HG02870 (cell line): ENCODE data around the gene AKT2.
A peak's percentile ranks its signal among the peaks of the same experiment; 100 is the strongest.
"Not testable (repeated sequence)": the region's sequence is repeated elsewhere in the genome, so short reads cannot be mapped to it uniquely, and the experiment has no call there.

Source experiments
- ATAC-seq: cut with Tn5 transposase; IDR thresholded peaks from one replicate; pipeline ENCODE4 v1.9.1; 2021; ENCODE audit warnings: mild to moderate bottlenecking, moderate library complexity; ENCODE audit not compliant: unreplicated experiment

The AKT2 gene

DNA sequence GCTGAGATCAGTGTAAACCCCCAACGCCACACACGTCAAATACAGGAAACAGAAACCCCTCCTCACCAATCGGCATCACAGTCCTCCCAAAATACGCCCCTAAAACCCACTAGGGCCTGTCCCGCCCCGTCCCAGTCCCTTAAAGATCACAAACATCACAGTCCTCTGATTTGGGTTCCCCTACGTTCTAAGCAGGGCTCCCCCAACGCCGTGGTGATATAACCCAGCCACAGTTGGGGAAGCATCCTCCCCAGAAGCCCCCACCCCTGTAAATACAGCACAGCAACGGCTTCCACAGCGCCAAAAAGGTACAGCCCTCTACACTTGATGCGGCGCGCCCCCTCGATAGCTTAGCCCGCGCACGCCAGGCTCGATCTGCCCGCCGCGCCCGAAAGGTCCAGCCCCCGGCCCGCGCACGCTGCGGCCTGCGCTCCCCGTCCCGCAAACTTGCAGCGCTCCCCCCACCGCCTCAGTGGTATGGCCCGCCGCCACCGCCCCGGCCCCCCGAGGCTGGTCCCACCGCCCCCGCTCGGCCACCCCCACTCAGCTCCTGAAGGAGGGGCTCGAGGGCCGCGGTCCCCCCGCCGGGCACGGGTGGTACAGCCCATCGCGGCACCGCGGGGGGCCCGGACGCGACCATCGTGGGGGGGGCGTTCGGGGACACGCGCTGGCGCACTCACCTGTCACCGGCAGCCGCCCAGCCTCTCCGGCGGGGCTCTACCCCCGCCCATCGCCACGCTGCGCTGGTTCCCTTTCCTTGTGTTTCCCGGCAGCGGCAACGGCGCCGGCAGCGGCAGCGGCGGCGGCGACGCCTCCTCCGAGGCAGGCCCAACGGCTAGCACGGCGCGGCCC is at the start of gene AKT2:
TSS of gene AKT2 (minus strand) at position 845 of the 852 bp plus-strand sequence. CDS start 20,078 bp downstream, outside the sequence.
- peak; percentile 9 for ATAC-seq

DNA sequence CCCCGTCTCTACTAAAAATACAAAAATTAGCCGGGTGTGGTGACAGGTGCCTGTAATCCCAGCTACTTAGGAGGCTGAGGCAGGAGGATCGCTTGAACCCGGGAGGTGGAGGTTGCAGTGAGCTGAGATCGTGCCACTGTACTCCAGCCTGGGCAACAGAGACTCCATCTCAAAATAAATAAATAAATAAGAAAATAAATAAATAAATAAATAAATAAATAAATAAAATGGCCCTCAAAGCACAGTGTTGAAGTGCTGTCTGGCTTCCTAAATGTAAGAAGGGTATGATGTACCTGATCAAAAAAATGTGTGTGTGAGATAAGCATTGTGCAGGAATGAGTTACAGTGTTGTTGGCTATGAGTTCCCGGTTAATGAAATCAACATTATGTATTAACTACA is 47.9 kb upstream of the AKT2 start:
- not testable (repeated sequence) for ATAC-seq

DNA sequence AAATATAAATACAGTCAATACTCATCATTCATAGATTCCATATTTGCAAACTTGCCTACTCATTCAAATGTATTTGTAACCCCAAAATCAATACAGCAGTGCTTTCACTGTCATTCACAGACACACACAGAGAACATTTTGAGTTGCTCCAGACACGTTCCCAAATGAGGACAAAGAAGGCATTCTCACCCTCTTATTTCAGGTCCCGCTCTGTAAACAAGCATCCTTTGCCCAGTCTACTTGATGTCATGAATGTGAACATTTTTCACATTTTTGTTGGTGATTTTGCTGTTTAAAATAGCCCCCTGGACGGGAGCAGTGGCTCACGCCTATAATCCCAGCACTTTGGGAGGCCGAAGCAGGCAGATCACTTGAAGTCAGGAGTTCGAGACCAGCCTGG is 47.5 kb upstream of the AKT2 start:
- ATAC-seq, result no peak

DNA sequence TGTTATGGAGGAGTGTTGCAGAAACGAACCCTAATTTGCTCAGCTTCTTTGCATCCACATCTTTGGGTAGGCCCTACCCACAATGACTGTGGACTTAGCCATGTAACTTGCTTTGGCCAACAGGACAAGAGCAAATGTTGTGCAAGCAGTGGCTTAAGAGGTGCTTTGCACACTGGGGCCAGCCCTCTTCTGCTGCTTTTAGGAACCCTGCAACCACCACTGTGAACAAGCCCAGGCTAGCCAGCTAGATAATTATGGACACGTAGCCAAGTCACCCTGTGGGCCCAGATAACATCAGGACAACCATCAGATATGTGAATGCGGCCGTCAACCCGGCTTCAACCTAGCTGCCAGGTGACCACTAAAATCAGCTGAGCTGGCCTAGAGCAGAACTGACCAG is 45.9 kb upstream of the AKT2 start:
- ATAC-seq, result no peak

DNA sequence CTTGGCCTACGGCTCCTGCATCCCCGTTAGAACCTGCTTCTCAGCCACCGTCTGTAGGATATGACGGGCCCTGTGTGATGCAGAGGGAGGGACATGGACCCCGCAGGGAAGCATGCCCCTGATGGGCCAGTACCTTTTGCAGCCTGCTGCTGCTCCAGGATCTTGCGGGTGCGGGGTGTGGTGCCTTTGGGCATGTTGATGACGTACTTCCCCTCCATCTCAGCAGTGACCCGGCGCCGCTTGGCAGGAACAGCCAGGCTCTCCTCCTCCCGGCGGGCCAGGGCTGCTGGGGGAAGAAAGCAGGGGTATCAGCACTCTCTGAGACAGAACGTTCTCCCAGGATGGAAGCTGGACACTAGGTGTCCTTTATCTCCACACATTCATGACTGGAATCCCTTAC is 41.1 kb upstream of the AKT2 start:
- no peak for ATAC-seq

DNA sequence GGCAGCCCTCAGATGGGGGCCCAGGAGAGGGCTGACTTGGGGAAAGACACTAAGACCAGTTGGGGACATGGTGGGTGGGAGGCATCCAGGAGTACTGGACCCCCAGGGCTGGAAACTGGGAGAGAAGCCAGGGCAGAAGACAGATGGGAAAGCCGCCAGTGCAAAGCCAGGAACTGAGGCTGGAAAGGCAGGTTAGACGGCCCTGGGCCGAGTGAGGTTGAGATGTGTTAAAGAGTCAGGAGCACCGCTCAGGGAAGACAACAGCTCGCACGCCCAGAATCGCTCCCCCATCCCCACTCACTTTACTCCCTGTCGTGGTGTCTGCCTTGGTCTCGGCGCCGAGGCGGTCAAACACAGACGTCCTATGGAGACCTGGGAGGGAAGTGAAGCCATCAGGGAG is 38.6 kb upstream of the AKT2 start:
- ATAC-seq, result no peak

DNA sequence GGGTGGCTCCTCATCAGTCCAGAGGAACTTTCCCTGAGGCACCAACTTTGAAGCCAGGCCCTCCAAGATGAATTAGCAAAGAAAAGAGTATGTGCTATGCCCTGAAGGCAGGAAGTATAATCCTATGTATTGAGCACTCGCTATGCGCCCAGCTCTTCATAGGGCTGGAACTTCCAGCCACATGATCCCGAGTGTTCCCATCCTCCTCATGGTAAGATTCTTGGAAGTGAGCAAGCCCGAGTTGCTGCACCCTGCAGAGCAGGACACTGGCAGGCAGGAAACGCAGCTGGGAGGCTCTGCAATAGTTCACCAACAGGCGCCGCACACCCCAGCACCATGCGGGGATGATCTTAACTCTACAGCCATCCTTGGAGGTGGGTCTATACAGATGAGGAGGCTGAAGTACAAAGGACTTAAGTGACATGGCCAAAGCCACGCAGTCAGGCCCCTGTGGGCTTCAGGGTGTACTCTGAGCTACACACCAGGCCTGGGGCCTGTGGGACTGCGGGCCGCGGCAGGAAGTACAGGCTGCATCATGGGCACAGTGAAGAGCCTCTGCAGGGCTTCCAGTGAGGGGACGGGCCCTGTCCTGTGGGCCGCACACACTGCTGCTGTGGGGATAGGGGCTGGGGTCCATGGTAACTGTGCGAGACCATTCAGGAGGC is 37.9 kb upstream of the AKT2 start:
- no peak for ATAC-seq

DNA sequence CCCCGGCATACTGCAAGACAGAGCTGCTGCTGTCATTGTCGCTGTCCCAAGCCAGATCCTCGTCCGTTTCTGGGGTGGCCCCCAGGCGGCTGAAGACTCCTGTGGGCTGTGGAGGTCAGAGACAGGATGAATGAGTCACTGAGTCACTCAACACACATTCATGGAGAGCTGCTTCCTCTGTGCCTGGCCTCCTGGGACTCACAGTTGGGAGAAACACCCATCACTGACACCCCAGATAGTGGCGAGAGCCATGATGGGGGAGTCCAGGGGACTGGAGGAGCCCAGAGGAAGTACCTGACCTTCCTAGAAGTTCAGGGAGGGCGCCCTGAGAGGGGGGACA is 37.1 kb upstream of the AKT2 start:
- no peak for ATAC-seq

DNA sequence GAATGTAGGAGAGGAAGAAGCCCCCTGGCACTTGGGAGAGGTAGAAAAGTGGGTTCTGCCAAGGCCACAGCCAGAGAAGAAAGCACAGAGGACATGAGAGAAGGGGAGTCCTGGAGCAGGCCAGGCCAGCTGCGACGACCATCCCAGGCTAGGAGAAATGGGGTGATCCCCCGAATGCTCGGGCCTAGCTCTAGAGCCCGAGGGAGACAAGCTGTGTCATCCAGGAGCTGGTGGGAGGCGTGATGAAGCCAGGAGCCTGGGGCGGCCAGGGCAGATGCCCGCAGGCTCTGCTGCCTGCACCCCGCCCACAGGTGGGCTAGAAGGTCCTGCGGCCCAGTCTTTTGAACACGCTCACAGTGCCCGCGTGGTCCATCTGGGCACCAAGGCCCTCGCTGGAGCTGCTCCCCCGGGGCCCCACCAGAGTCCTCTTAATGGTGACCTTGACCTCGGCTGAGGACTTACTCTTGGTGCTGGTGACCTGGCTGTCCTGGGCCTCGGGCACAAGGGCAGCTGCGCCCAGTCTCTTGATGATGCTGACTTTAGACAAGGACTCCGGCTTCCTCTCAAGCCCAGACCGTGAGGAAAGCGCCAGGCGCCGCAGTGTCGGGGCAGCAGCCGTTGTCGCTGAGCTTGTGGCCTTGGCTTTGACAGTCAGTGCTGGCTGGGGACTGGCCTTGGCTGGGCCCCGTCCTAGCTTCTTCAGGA is 36.6 kb upstream of the AKT2 start:
- no peak for ATAC-seq

DNA sequence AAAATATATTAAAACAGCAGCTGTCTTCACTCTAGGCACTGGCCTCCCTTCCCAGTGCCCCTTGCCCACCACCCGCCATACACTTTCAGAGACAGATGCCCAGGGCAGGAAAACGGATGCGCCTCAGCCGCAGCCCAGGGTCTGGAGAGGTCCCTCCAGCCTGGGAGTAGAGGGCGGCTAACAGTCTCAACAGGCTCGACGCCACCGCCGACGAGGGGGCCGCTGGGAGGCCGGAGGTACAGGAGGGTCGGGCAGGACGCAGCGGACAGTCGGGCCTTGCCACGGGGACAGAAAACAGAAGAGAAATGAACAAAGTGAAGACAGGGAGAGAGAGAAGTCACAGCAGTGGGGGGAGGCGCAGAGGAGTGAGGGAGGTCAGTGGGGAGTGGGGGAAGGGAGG is 35.9 kb upstream of the AKT2 start:
- ATAC-seq, result no peak

DNA sequence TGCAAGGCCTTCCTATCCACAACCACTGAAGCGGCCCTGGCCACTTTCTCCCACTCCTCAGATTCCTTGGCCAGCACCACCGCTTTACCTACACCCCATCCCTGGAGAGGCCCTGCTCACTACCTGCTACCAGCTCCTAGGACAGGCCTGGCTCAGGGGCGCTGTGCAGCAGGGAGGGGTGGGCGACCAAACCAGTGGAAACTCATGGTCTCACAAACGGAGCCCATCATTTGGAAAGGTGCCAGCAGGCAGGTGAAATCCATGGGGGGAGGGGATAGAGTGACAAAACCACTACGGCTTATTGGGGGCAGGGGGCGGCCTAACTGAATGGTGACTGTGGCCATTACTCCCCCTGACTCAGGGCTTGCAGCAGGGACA is 35.4 kb upstream of the AKT2 start:
- no peak for ATAC-seq

DNA sequence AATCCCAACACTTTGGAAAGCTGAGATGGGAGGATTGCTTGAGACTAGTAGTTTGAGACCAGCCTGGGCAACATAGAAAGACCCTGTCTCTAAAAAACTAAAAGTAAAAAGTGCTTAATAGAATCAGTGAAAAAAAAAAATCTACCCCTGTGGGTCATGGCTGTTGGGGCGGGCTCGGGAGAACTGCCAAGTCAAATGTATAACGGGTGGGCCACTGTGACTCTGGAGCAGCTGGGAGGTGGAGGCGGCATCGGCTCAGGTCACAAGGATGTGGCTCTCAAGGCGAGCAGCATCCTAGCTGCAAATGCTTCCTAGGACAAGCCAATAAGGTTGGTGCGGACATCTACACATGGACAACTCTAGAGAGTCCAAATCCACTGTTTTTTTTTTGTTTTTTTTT is 32.2 kb upstream of the AKT2 start:
- no peak for ATAC-seq

DNA sequence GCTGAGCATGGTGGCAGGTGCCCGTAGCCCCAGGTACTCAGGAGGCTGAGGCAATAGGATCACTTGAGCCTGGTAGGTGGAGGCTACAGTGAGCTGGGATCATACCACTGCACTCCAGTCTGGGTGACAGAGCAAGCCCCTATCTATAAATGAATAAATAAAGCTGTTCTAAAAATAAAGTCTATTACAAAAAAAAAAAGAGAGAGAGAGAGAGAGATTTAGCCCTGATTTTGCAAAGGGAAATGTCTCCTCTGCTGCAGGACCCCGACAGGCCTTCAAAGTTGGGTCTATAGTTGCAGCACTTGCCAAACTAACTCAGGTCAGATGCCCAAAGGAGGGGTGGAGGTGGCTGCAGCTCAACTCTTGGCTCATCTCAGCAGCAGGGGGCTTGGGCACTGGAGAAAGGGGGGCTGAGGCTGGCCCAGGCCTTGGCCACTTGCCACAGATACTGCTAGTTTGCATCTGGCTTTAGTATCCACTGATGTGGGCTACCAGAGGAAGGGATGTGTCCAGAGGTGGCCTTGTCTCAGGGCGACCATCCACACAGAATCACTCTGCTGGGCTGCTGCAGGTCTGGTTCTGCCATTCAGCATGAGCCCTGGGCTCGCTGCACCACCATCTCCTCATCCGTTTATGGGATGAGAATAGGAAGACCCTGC is 30.8 kb upstream of the AKT2 start:
- no peak for ATAC-seq

DNA sequence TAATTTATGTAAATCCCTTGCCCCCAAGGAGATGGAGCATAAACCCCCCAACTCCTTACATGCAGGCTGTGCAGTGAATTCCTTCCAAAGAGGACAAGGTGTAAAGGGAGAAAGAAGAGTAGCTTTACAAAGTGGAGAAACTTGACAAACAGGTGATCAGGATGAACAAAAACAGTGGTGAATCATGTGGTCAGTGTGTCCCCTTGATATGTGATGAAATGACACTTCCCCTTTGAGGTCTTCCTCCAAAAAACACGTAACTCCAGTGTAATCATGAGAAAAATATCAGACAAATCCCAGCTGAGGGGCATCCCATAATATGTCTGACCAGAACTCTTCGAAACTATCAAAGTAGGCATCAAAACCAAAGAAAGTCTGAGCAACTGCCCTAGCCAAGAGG is 29.5 kb upstream of the AKT2 start:
- no peak for ATAC-seq

DNA sequence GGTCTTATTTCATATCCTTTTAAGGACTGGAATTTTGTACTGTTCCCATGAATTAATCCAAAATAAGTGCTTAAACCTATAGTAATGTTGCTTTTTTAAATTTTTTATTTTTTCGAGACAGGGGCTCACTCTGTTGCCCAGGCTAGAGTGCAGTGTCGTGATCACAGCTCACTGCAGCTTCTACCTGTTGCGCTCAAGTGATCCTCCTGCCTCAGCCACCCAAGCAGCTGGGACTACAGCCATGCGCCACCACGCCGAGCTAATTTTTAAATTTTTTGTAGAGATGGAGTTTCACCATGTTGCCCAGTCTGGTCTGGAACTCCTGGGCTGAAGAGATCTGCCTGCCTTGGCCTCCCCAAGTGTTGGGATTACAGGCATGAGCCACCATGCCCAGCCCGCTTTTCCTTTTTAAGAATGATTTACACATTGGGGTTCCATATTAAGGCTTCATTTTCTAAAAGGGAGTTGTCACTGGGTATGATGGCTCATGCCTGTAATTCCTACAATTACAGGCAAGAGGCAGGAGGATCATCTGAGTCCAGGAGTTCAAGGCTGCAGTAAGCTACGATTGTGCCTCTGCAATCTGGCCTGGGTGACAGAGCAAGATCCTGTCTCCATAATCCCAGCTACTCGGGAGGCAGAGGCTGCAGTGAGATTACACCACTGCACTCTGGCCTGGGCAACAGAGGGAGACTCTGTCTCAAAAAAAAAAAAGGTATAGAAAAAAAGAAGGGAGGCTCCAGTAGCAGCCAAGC is 28.3 kb upstream of the AKT2 start:
- no peak for ATAC-seq

DNA sequence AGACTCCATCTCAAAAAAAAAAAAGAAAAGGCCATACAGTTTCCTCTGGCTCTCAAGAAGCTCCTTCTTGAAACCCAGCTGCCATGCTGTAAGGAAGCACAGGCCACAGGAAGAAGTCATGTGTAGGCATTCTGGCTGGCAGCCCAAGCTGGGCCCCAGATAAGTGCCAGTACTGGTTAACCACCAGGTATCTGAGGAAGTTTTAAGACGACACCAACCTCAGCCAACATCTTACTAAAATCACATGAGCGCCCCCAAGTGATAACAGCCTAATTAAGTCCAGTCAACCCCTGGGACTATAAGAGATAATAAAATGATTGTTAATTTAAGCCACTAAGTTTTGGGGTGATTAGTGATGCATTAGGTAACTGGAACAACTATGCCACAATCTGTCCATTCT is 27.4 kb upstream of the AKT2 start:
- ATAC-seq, result no peak

DNA sequence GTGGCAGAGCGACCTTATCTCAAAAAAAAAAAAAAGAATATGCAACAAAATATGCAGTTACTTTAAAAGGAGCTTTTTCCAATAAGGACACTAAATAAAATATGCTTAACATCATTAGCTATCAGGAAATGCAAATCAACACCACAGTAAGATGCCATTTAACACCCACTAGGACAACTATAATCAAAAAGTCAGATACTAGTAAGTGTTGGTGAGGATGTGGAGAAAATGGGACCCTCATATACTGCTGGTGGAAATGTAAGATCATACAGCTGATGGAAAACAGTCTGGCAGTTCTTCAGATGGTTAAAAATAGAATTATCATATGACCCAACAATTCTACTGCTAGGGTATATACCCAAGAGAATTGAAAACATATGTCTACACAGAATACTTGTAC is 24.5 kb upstream of the AKT2 start:
- no peak for ATAC-seq

DNA sequence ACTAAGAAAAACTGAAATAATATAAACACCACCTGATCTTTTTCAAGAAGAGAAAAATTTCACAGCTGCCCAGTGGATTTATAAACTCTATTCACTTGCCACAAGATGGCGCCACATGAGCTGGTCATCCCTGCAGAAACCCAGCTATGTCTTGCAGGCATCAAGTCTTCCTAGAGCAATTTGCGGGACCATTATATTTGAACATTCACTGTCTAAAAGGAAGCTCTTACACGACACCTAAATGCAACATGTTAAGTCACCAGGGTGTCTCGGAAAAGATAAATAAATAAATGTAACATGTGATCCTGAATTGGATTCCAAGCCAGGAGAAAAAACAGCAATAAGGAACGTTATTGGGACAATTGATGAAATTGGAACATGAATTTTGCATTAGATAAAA is 20.3 kb upstream of the AKT2 start:
- ATAC-seq, result no peak

DNA sequence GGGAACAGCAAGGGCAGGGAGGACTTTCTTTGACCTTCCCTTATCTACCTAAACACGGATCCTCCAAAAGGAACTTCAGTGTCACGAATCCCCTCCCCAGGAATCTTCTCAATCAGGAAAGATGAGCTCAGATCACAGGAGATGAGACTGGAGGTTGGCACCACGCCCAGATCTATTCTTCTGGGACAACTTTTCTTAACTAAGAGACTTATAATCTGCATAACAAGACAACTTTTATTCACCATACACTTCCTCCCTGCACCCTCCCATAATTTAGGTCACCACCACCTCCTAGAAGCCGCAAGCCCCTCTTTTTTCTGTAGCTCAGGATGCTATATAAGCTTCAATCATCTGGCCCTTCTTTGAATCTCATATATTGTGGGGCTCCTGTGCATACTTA is 19.2 kb upstream of the AKT2 start:
- ATAC-seq, result no peak

DNA sequence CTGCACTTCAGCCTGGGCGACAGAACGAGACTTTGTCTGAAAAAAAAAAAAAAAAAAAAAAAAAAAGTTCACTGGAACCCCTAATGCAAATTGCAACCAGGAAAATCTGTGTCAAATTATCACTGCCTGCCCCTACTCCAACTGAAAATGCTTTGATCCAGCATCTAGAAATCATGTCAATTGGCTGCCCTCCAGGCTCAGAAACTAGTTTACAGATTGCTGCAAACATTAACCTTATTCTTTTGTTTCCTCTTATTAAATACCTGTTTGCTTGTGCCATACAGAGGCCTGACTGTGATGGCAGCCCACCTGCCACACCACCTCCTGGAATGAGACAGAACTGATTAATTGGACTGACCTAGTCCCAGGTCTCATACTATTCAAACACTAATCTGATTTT is 18.6 kb upstream of the AKT2 start:
- no peak for ATAC-seq
